ENCODE results near the gene RRP1B. TPM values are rescaled to one million over a fixed set of nuclear protein-coding genes. Genes with fewer than 3 reads are reported as not detected.

RRP1B gene
- total RNA-seq, 1 experiment from 2014 or later, result 55.9 TPM

DNA sequence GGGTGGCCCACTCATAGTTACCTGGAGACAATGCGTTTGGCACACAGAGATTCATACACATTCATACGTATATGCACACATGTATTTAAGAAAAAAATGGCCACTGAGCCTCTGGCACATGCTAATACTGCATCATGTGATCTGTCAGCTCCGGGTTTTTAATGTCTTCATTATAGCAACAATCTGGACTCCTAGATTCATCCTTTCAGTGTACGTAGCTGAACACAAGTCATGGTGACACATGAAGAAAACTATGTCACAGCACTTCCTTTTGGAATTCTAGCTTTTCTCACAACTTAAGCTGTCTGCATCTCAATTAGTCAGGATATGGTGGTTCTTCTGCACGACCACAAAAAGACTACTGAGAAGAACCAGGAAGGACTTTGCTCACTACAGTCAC is 24.7 kb upstream of the RRP1B start:
- DNase-seq (ENCODE audit: low read depth, low spot score) (no peak), ATAC-seq (no peak)
- Histone ChIP-seq H3K4me3 (replicated peaks in 1 of 2; ENCODE audit: low read depth in 1 of 2, low read length in 2 of 2) (no peak overlapping the region), H3K27ac (ENCODE audit: low read depth, low read length) (no peak overlapping the region), H2AFZ (ENCODE audit: low read depth, low read length, poor library complexity, severe bottlenecking) (no peak overlapping the region), H3K4me2 (ENCODE audit: low read length) (no peak overlapping the region), H3K36me3 (ENCODE audit: control insufficient read depth in 1 of 2, insufficient read depth in 2 of 2, low read length in 2 of 2) (no peaks in the 10 kb centered on the region), H3K9me2 (ENCODE audit: insufficient read depth) (no peaks in the 10 kb centered on the region), H3K9me3 (ENCODE audit: control insufficient read depth in 1 of 2, insufficient read depth in 1 of 2, low read depth in 1 of 2, low read length in 2 of 2) (no peaks in the 10 kb centered on the region), H3K4me1 (ENCODE audit: control insufficient read depth in 1 of 2, insufficient read depth in 2 of 2, low read length in 2 of 2) (no peaks in the 10 kb centered on the region), H3K79me2 (ENCODE audit: insufficient read depth, low read length) (no peaks in the 10 kb centered on the region), H3K27me3 (ENCODE audit: insufficient read depth, low read length) (no peaks in the 10 kb centered on the region), H3K9ac (ENCODE audit: low read length) (no peak overlapping the region), H4K20me1 (ENCODE audit: insufficient read depth) (no peaks in the 10 kb centered on the region)
- intact Hi-C loops (cut with micrococcal nuclease), result no loop called here
- CTCF ChIA-PET, result interaction anchor here (0.7 kb wide), 1 partner anchor 11 kb away, joined by 3 read pairs; no protein-coding TSS in a partner anchor
- no TSS peak for BruUV-seq (replicated peaks)
- RAD21 ChIA-PET (ENCODE audit: low non-redundant PET in 1 of 2, low total read pairs in 2 of 2, uncharacterized antibody in 2 of 2, unreplicated experiment in 2 of 2), result no interaction called here
- TF ChIP-seq SIN3A (IDR thresholded peaks at IDR 0.05; ENCODE audit: low read depth) (no peak), ZNF274 (IDR thresholded peaks at IDR 0.05; ENCODE audit: low read depth, low read length) (no peak), POLR2AphosphoS5 (IDR thresholded peaks at IDR 0.05; ENCODE audit: low read depth, low read length) (no peak), MAX (IDR thresholded peaks at IDR 0.05) (no peak), POLR2A (IDR thresholded peaks at IDR 0.05; ENCODE audit: borderline replicate concordance, extremely low read depth, insufficient read depth, insufficient read length) (no peak), ZBTB33 (IDR thresholded peaks at IDR 0.05; ENCODE audit: extremely low read depth, insufficient replicate concordance, low read length) (no peak), CBX3 (IDR thresholded peaks at IDR 0.05; ENCODE audit: low read depth) (no peak), YY1 (IDR thresholded peaks at IDR 0.05; ENCODE audit: extremely low read depth, insufficient replicate concordance, low read depth, low read length) (no peak), ELF1 (IDR thresholded peaks at IDR 0.05; ENCODE audit: borderline replicate concordance, low read depth) (no peak), SP1 (IDR thresholded peaks at IDR 0.05; ENCODE audit: low read depth) (no peak), ZFX (IDR thresholded peaks at IDR 0.05) (no peak), SRF (IDR thresholded peaks at IDR 0.05; ENCODE audit: low read depth) (no peak), EZH2phosphoT487 (IDR thresholded peaks at IDR 0.05; ENCODE audit: borderline replicate concordance) (no peak), ATF3 (IDR thresholded peaks at IDR 0.05) (no peak), EZH2 (IDR thresholded peaks at IDR 0.05) (no peak)
- TF ChIP-seq, protein P1, sequence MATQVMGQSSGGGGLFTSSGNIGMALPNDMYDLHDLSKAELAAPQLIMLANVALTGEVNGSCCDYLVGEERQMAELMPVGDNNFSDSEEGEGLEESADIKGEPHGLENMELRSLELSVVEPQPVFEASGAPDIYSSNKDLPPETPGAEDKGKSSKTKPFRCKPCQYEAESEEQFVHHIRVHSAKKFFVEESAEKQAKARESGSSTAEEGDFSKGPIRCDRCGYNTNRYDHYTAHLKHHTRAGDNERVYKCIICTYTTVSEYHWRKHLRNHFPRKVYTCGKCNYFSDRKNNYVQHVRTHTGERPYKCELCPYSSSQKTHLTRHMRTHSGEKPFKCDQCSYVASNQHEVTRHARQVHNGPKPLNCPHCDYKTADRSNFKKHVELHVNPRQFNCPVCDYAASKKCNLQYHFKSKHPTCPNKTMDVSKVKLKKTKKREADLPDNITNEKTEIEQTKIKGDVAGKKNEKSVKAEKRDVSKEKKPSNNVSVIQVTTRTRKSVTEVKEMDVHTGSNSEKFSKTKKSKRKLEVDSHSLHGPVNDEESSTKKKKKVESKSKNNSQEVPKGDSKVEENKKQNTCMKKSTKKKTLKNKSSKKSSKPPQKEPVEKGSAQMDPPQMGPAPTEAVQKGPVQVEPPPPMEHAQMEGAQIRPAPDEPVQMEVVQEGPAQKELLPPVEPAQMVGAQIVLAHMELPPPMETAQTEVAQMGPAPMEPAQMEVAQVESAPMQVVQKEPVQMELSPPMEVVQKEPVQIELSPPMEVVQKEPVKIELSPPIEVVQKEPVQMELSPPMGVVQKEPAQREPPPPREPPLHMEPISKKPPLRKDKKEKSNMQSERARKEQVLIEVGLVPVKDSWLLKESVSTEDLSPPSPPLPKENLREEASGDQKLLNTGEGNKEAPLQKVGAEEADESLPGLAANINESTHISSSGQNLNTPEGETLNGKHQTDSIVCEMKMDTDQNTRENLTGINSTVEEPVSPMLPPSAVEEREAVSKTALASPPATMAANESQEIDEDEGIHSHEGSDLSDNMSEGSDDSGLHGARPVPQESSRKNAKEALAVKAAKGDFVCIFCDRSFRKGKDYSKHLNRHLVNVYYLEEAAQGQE (IDR thresholded peaks at IDR 0.05; ENCODE audit: low read depth), result no peak
- POLR2A ChIA-PET, result no interaction called here
